ENCODE measurements around the gene L2HGDH. TPM values are rescaled to one million over a fixed set of nuclear protein-coding genes. Genes with fewer than 3 reads are reported as not detected.

Gene L2HGDH
- total RNA-seq, 1 donor from 2014 or later = 5.0 TPM

GRCh38 chr14:50290306-50290705 lies 21.7 kb downstream of the L2HGDH start:
- no peak for DNase-seq (ENCODE audit: low read depth in 2 of 2)

GRCh38 chr14:50288146-50288545 lies 23.9 kb downstream of the L2HGDH start:
- DNase-seq (ENCODE audit: low read depth in 2 of 2) = no peak

GRCh38 chr14:50285861-50286260 lies 26.2 kb downstream of the L2HGDH start:
- DNase-seq (ENCODE audit: low read depth in 2 of 2) = no peak

- no peak for DNase-seq (ENCODE audit: low read depth in 2 of 2)
Measured at GRCh38 chr14:50272498-50272897, 39.5 kb downstream of the L2HGDH start.

- DNase-seq (ENCODE audit: low read depth in 2 of 2) = no peak
Measured at GRCh38 chr14:50270932-50271331, 41.1 kb downstream of the L2HGDH start.

GRCh38 chr14:50265029-50265428 lies 47.0 kb downstream of the L2HGDH start:
- no peak for DNase-seq (ENCODE audit: low read depth in 2 of 2)

GRCh38 chr14:50263321-50263720 lies 48.7 kb downstream of the L2HGDH start:
- no peak for DNase-seq (ENCODE audit: low read depth in 2 of 2)

- no peak for DNase-seq (ENCODE audit: low read depth in 2 of 2)
Measured at GRCh38 chr14:50262865-50263264, 49.2 kb downstream of the L2HGDH start.

GRCh38 chr14:50260511-50260910 lies 51.5 kb downstream of the L2HGDH start:
- peak; percentile 21 to 49 for DNase-seq (ENCODE audit: low read depth in 2 of 2)

GRCh38 chr14:50260072-50260471 lies 52.0 kb downstream of the L2HGDH start:
- no peak for DNase-seq (ENCODE audit: low read depth in 2 of 2)

- no peak for DNase-seq (ENCODE audit: low read depth in 2 of 2)
Measured at GRCh38 chr14:50257732-50258131, 54.3 kb downstream of the L2HGDH start.

- no peak for DNase-seq (ENCODE audit: low read depth in 2 of 2)
Measured at GRCh38 chr14:50254248-50254647, 57.8 kb downstream of the L2HGDH start.

GRCh38 chr14:50249136-50249775 lies 62.8 kb downstream of the L2HGDH start:
- no peak for DNase-seq (ENCODE audit: low read depth in 2 of 2)

- no peak for DNase-seq (ENCODE audit: low read depth in 2 of 2)
Measured at GRCh38 chr14:50247245-50247644, 64.8 kb downstream of the L2HGDH start.

GRCh38 chr14:50242566-50243310 lies 69.3 kb downstream of the L2HGDH start:
- no peak for DNase-seq (ENCODE audit: low read depth in 2 of 2)

GRCh38 chr14:50242096-50242495 lies 69.9 kb downstream of the L2HGDH start:
- DNase-seq (ENCODE audit: low read depth in 2 of 2) = no peak

- DNase-seq (ENCODE audit: low read depth in 2 of 2) = no peak
Measured at GRCh38 chr14:50237427-50237826, 74.6 kb downstream of the L2HGDH start.

- DNase-seq (ENCODE audit: low read depth in 2 of 2) = no peak
Measured at GRCh38 chr14:50233951-50234250, 78.1 kb downstream of the L2HGDH start.

GRCh38 chr14:50233166-50233950 lies 78.7 kb downstream of the L2HGDH start:
- no peak for DNase-seq (ENCODE audit: low read depth in 2 of 2)

- no peak for DNase-seq (ENCODE audit: low read depth in 2 of 2)
Measured at GRCh38 chr14:50232276-50232642, 79.8 kb downstream of the L2HGDH start.

- DNase-seq (ENCODE audit: low read depth in 2 of 2) = peak; percentile 54 to 87
Measured at GRCh38 chr14:50231475-50232275, 80.4 kb downstream of the L2HGDH start, which contains the start of gene SOS2. SOS2 (minus strand) TSS chr14:50231578; CDS start chr14:50231283, 295 bp downstream.
